Gastrocnemius medialis (tissue), 4 donors: ENCODE data around the gene PRR19.

ENCODE experiments used
- CTCF ChIP-seq, 5 experiments: fragments of 450-650 bp in 3 of 5; fragments of 200-600 bp in 2 of 5; sonication (generic) in 2 of 5; IDR thresholded peaks in 4 of 5; conservative IDR thresholded peaks in 1 of 5; 1 replicate in 4 of 5; 2 replicates in 1 of 5; pipeline ENCODE4 v1.5.1; 2016 to 2019; ENCODE audit warnings: antibody characterized with exemption in 5 of 5, mild to moderate bottlenecking in 3 of 5, moderate library complexity in 3 of 5
- POLR2A ChIP-seq, 2 donors: fragments of 450-650 bp; IDR thresholded peaks; one replicate each; pipeline ENCODE4 v1.6.1; 2017; ENCODE audit warnings: antibody characterized with exemption in 2 of 2, mild to moderate bottlenecking in 2 of 2, moderate library complexity in 2 of 2

GRCh38 chr19:42313840-42314755, 12.2 kb downstream of the PRR19 start:
- TF ChIP-seq CTCF (IDR thresholded peaks at IDR 0.05 in 4 of 5, conservative IDR thresholded peaks at IDR 0.05 in 1 of 5) = no peak
- TF ChIP-seq POLR2A (IDR thresholded peaks at IDR 0.05) = no peak
